ENCODE results near the gene RYR2.

- TF ChIP-seq CTCF (IDR thresholded peaks at IDR 0.05) (no peak), POLR2A (IDR thresholded peaks at IDR 0.05) (no peak)
These were observed 675.1 kb downstream of the RYR2 start for GRCh38 chr1:237717106-237717505.
